ENCODE results near the gene KAZN.

DNA sequence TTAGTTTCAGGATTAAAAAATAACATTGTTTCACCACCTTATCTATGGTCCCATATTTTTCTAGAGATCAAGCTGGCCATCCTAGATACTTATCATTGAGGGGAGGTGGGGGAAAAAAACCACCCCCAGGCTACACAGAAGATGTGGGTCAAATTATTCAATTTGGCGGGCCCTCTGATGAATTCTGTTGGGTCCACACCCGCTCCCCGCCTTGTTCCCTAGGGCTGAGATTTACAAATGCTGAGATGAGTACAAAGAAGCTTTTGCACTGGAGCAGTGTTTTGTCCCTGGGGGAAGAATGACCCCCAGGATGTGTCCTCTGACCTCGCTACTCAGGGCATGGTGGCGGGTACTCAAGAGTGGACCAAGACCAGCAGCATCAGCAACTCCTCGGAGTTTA, 308.2 kb downstream of the KAZN start:
- TF ChIP-seq, protein P1, sequence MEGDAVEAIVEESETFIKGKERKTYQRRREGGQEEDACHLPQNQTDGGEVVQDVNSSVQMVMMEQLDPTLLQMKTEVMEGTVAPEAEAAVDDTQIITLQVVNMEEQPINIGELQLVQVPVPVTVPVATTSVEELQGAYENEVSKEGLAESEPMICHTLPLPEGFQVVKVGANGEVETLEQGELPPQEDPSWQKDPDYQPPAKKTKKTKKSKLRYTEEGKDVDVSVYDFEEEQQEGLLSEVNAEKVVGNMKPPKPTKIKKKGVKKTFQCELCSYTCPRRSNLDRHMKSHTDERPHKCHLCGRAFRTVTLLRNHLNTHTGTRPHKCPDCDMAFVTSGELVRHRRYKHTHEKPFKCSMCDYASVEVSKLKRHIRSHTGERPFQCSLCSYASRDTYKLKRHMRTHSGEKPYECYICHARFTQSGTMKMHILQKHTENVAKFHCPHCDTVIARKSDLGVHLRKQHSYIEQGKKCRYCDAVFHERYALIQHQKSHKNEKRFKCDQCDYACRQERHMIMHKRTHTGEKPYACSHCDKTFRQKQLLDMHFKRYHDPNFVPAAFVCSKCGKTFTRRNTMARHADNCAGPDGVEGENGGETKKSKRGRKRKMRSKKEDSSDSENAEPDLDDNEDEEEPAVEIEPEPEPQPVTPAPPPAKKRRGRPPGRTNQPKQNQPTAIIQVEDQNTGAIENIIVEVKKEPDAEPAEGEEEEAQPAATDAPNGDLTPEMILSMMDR (optimal IDR thresholded peaks at IDR 0.05 in 1 of 3, IDR thresholded peaks at IDR 0.05 in 1 of 3, conservative IDR thresholded peaks at IDR 0.05 in 1 of 3; ENCODE audit: extremely low read depth in 1 of 3, insufficient read depth in 2 of 3, low read length in 3 of 3) = no peak
- no peak for TF ChIP-seq EZH2 (IDR thresholded peaks at IDR 0.05; ENCODE audit: low read length)
